Body of pancreas (tissue), 4 donors: Measurements from ENCODE around the gene CCNL2.

Experiments used
- POLR2A ChIP-seq, 3 donors: fragments of 450-650 bp; IDR thresholded peaks; one replicate each; pipeline ENCODE4 v1.6.1; 2016; ENCODE audit warnings: antibody characterized with exemption in 3 of 3, mild to moderate bottlenecking in 2 of 3
- TF ChIP-seq, protein P1 (sequence below), 7 experiments: fragments of 450-650 bp in 4 of 7; fragments of 200-600 bp in 3 of 7; sonication (generic) in 3 of 7; IDR thresholded peaks; one replicate each; pipeline ENCODE4 v1.5.1; 2016 to 2019; ENCODE audit warnings: antibody characterized with exemption in 7 of 7

DNA sequence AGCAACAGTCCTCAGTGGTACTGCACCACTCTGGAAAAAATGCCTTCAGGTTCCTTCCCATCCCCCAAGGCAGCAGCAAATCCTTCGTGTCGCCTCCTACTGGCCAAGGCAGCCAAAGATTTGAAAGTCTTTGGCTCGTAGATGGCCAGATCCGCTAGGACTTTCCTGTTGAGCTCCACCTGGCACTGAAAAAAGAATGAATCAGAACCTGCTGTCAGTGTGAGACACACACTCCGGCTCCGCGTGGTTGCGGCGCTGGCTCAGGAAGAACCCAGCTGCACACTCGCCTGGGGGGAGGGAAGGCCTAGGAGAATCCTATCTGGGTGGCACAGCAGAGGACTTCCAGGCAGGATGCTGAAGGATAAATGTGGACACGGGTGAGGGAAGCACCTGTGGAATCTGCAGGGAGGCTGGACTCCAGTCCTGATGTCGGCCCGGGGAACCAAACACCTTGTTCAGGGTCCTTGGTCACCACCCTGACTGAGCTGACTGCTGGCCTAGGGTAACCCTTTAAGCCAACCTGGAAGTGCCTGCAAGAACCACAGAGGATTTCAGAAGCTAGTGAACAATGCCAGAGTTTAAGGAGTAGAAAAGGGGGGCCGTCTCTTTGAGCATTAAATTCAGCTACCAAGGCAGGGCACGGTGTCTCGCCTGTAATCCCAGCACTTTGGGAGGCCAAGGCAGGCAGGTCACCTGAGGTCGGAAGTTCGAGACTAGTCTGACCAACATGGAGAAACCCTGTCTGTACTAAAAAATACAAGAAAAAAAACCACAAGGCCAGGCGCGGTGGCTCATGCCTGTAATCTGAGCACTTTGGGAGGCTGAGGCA is 3.2 kb upstream of the CCNL2 start:
- TF ChIP-seq, protein P1, sequence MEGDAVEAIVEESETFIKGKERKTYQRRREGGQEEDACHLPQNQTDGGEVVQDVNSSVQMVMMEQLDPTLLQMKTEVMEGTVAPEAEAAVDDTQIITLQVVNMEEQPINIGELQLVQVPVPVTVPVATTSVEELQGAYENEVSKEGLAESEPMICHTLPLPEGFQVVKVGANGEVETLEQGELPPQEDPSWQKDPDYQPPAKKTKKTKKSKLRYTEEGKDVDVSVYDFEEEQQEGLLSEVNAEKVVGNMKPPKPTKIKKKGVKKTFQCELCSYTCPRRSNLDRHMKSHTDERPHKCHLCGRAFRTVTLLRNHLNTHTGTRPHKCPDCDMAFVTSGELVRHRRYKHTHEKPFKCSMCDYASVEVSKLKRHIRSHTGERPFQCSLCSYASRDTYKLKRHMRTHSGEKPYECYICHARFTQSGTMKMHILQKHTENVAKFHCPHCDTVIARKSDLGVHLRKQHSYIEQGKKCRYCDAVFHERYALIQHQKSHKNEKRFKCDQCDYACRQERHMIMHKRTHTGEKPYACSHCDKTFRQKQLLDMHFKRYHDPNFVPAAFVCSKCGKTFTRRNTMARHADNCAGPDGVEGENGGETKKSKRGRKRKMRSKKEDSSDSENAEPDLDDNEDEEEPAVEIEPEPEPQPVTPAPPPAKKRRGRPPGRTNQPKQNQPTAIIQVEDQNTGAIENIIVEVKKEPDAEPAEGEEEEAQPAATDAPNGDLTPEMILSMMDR (IDR thresholded peaks at IDR 0.05), result peak in 6 of 7 experiments; percentile 27 to 57 (median 42)
- TF ChIP-seq POLR2A (IDR thresholded peaks at IDR 0.05), result no peak
